Measurements from ENCODE around the gene VAMP1.
A peak's percentile ranks its signal among the peaks of the same experiment; 100 is the strongest.
"Not testable (repeated sequence)": the region's sequence is repeated elsewhere in the genome, so short reads cannot be mapped to it uniquely, and the experiment has no call there.

VAMP1 gene

DNA sequence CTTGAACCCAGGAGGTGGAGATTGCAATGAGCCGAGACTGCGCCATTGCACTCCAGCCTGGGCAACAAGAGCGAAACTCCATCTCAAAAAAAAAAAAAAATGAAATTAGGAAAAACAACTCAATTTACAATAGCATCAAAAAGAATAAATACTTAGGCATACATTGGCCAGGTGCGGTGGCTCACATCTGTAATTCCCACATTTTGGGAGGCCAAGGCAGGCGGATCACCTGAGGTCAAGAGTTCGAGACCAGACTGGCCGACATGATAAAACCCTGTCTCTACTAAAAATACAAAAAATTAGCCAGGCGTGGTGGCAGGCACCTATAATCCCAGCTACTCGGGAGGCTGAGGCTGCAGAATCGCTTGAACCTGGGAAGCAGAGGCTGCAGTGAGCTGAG lies 42.7 kb downstream of the VAMP1 start:
- DNase-seq (ENCODE audit: low read depth, low spot score); H3K27ac ChIP-seq: not testable (repeated sequence)

DNA sequence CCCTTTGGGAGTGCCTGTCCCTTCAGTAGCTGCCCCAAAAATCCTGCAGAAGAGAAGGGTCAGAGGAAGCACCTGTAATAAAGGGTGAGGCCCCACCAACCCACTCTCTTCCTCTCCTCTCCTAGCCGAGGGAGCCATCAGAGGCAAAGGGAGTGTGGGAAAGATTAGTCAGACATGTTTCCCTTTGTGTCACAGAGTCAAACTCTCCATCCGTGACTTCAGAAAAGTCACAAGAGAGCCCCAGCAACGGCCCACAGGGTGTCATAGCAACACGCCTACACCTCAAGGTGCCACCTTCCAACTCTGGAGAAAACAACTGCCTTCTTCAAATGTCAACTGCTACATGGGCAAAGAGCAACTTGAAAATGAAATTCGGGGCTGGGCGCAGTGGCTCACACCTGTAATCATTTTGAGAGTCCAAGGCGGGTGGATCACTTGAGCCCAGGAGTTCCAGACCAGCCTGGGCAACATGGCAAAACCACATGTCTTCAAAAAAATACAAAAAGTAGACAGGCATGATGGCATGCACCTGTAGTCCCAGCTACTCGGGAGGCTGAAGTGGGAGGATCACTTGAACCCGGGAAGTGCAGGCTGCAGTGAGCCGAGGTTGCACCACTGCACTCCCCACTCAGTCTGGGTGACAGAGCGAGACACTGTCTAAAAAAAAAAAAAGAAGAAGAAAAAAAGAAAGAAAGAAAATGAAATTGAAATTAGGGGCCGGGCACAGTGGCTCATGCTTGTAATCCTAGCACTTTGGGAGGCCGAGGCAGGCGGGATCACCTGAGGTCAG lies 43.4 kb downstream of the VAMP1 start:
- no peak overlapping the region for H3K27ac ChIP-seq
- no peak for DNase-seq (ENCODE audit: low read depth, low spot score)

DNA sequence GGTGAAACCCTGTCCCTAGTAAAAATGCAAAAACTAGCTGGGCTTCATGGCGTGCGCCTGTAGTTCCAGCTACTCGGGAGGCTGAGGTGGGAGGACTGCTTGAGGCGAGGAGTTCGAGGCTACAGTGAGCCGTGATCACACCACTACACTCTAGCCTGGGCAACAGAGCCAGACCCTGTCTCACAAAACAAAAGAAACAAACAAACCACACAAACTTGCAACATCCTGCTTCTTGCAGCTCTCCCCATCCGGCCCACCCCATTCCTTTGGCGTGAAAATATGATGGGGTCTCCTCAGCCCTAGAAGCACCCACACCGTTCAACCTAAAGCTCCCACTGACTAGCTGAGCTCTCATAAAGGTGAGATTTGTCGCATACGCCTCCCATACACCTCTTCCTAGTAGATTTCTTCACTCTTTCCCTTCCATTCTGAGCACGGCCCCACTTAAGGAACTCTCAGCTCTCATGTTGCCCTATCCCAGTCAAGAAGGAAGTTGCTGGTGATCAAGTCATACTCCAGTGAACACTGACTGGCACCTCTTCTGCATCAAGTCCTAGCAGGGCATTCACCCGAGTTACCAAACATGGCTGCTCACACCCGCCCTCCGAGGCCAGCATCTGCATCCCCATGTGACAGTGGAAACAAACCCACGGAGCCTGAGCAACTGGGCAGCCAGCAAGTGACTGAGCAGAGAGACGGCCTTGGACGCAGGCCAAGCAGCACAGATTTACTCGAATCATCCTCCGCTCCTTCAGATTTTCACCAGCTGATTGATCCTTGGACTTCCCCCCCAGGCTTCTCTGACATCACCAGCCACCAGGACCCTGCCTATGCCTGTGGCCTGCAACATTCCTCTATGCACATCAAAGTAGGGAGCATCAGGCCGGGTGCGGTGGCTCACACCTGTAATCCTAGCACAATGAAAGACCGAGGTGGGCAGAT lies 44.6 kb downstream of the VAMP1 start:
- H3K27ac ChIP-seq = no peak overlapping the region
- no peak for DNase-seq (ENCODE audit: low read depth, low spot score)

DNA sequence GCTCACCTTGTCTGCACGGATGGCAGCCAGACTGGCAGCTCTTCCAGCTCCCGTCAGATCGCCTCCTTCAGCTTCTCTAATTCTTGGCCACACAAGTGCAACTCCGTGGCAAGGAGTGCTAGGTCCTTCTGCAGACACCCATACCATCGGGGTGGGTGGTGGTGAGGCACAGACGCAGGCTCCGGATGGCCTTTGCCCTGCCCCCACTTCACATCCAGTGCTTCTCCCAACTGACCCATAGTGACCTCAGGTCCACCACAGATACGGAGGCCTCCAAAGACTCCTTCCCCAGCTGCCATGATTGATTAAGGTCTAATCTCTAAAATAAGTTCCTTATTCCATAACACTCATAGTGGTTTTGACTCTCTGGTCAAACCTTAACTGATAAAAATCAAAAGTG lies 45.6 kb downstream of the VAMP1 start:
- DNase-seq (ENCODE audit: low read depth, low spot score) = no peak
- no peak overlapping the region for H3K27ac ChIP-seq

DNA sequence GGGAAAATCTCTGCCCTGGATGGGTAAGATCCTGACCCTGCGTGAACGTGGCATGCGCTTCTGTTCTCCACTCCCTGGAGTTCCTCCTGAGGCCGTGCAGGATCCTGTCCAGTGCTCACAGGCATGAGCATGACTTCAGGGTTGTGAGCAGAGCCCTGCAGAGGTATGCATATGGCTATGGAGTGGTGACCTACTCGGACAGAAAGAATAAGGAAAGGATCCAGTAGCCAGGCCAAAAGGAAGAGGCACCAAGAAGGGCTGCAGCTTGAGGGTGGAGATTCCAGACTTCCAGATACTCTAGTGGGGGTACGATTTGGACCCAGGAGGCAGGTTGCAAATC lies 46.5 kb downstream of the VAMP1 start:
- no peak for DNase-seq (ENCODE audit: low read depth, low spot score)
- H3K27ac ChIP-seq = no peak overlapping the region

DNA sequence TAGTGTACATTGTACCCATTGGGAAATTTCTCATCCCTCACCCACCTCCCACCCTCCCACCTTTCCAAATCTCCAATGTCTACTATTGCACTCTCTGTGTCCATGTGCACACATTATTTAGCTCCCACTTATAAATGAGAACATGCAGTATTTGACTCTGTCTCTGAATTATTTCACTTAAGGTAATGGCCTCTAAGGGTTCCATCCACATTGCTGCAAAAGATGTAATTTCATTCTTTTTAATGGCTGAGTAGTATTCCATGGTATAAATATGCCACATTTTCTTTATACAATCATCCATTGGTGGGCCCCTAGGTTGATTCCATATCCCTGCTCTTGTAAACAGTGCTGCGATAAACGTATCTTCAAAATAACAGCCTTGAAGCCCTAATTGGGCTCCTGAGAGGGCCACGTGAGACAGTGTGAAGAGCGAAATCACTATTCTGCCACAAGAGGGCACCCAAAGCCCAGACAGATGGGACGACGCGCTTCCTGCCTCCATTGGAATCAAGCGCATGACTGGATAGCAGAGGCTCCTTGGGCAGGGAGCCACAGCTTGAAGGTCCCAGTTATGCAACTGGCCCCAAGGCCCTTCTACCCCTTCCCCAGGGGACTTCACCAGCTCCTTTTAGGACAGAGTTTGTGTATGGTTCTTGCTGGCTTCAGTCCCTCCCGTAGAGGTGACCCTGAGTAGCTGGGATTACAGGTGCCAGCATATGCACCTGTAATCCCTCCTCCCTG lies 47.0 kb downstream of the VAMP1 start:
- H3K27ac ChIP-seq = no peak overlapping the region
- DNase-seq (ENCODE audit: low read depth, low spot score) = peak; percentile 45

DNA sequence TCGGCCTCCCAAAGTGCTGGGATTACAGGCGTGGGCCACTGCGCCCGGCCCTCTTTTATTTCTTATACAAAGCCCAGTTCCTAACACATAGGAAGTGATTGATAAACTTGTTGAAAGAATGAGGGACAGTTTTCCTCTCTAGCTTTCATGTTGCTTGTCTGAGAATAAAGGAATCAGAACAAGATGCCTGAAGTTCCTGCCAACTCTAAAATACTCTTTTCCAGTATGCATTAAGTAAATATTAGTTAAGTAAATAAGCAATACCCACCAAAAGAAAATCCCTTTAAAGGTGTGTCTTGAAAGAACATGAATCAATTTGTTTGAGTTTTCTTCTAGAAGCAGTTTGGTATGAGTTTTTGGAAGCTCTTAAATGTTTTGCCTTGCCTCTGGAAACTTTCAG lies 50.1 kb downstream of the VAMP1 start:
- no peak overlapping the region for H3K27ac ChIP-seq
- no peak for DNase-seq (ENCODE audit: low read depth, low spot score)

DNA sequence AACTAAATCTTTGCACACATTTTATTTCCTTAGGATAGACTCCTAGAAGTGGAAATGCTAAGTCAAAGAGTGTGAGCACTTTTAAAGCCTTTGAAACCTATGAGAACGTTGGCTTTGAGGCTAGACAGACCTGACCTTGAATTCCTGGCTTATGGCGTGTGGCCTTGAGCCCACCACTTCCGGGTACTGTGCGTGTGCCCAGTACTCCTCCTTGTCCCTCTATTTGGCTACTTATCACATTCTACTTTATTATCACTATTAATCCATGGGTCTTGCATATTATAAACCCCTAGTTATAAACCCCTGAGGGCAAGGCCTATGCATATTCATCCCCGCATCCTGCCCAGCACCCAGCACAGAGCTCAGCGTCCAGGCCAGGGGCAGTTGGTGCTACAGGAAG lies 51.7 kb downstream of the VAMP1 start:
- DNase-seq (ENCODE audit: low read depth, low spot score) = no peak
- no peak overlapping the region for H3K27ac ChIP-seq

DNA sequence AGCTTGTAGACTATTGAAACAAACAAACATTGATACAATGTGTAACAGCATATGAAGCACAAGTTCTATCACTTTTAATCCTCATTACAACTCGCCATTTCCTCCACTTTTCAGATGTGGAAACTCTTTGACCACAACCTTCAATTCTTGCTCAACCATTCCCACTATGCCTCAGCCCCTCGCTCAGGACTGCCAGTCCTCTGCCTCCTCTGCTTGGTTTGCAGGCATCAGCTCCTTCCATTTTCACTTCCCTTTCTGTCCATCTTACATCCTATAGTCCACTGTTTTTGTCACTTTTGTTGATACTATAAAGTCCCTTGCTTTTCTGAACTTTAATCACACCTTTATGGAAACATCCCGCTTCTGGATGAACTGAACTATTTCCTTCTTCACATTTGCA lies 53.9 kb downstream of the VAMP1 start:
- H3K27ac ChIP-seq = no peak overlapping the region
- no peak for DNase-seq (ENCODE audit: low read depth, low spot score)

All from epithelial cell of prostate (primary cell).